ENCODE data around the gene ASB13.

GRCh38 chr10:5643346-5644067, 22.9 kb downstream of the ASB13 start:
- no peak for TF ChIP-seq CTCF (IDR thresholded peaks at IDR 0.05)
- TF ChIP-seq POLR2A (IDR thresholded peaks at IDR 0.05), result no peak
- no peak for TF ChIP-seq EP300 (IDR thresholded peaks at IDR 0.05)
- no peak for TF ChIP-seq POLR2AphosphoS5 (IDR thresholded peaks at IDR 0.05)

Data from stomach (tissue), 4 donors.